ENCODE data around the gene UBE2G1. TPM values are rescaled to one million over a fixed set of nuclear protein-coding genes. Genes with fewer than 3 reads are reported as not detected.
"Not testable (repeated sequence)": the region's sequence is repeated elsewhere in the genome, so short reads cannot be mapped to it uniquely, and the experiment has no call there.

The UBE2G1 gene
- total RNA-seq, 2 donors from 2014 or later, result 39.5 to 58.5 TPM

DNA sequence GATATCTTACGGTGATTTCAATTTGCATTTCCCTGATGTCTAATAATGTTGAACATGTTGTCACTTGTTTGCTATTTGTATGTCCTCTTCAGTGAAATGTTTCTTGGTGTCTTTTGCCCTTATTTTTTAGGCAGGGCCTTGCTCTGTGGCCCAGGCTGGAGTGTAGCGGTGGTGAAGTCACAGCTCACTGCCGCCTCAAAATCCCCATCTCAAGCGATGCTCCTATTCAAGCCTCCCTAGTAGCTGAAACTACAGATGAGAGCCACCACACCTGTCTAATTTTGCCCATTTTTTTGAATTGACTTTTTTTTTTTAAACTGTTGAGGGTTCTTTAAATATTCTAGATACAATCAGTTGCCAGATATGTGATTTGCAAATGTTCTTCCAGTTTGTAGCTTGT is 8.3 kb downstream of the UBE2G1 start:
- TF ChIP-seq, protein P1, sequence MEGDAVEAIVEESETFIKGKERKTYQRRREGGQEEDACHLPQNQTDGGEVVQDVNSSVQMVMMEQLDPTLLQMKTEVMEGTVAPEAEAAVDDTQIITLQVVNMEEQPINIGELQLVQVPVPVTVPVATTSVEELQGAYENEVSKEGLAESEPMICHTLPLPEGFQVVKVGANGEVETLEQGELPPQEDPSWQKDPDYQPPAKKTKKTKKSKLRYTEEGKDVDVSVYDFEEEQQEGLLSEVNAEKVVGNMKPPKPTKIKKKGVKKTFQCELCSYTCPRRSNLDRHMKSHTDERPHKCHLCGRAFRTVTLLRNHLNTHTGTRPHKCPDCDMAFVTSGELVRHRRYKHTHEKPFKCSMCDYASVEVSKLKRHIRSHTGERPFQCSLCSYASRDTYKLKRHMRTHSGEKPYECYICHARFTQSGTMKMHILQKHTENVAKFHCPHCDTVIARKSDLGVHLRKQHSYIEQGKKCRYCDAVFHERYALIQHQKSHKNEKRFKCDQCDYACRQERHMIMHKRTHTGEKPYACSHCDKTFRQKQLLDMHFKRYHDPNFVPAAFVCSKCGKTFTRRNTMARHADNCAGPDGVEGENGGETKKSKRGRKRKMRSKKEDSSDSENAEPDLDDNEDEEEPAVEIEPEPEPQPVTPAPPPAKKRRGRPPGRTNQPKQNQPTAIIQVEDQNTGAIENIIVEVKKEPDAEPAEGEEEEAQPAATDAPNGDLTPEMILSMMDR (IDR thresholded peaks at IDR 0.05), result no peak
- Histone ChIP-seq H3K4me3 (no peak overlapping the region), H3K9me3 (no peaks in the 10 kb centered on the region), H3K27me3 (no peaks in the 10 kb centered on the region), H3K36me3 (no peaks in the 10 kb centered on the region), H3K4me1 (peaks cover 0 to 35% of the 10 kb centered on the region in 2 donors), H3K27ac (no peak overlapping the region)
- DNase-seq (ENCODE audit: low spot score), result peak; percentile 7

DNA sequence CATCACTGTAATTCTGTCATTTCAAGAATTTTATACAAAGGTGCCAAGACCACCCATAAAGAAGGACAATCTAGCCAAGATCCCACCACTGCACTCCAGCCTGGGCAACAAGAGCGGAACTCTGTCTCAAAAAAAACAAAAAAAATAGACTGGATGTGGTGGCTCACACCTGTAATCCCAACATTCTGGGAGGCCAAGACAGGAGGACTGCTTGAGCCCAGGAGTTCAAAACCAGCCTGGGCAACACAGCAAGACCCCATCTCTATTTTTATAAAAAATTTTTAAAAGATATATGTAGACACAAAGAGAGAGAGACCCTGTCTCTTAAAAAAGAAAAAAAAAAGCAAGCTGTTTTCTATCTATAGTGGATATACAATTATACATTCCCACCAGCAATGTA is 8.8 kb downstream of the UBE2G1 start:
- Histone ChIP-seq H3K36me3 (no peaks in the 10 kb centered on the region), H3K9me3 (no peaks in the 10 kb centered on the region), H3K27me3 (no peaks in the 10 kb centered on the region), H3K4me3 (no peak overlapping the region), H3K27ac (no peak overlapping the region), H3K4me1 (peaks cover 0 to 35% of the 10 kb centered on the region in 2 donors)
- peak; percentile 5 for DNase-seq (ENCODE audit: low spot score)
- TF ChIP-seq, protein P1 (IDR thresholded peaks at IDR 0.05), result no peak

DNA sequence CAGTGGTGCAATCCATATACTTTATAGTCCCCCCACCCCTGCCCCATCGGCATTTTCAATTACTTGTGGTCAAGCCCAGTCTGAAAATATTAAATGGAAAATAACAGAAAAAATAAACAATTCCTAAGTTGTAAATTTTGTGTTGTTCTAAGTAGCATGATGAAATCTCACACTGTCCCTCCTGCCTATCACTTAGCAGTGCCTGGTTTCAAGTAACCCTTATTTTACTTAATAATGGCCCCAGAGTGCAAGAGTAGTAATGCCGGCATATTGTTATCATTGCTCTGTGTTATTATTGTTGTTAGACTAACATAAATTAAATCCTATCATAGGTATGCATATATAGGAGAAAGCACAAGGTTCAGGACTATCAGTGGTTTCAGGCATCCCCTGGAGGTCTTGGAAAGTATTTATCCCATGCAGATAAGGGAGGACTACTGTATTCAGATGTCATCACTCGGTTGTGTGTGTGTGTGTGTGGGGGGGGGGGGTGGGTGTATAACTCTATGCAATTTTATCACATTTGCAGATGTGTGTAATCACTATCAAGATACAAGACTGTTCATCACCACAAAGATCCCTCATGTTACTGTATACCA is 9.3 kb downstream of the UBE2G1 start:
- Histone ChIP-seq H3K27ac (no peak overlapping the region), H3K9me3 (no peaks in the 10 kb centered on the region), H3K4me3 (no peak overlapping the region), H3K4me1 (peaks cover 0 to 35% of the 10 kb centered on the region in 2 donors), H3K27me3 (no peaks in the 10 kb centered on the region), H3K36me3 (no peaks in the 10 kb centered on the region)
- TF ChIP-seq, protein P1 (IDR thresholded peaks at IDR 0.05), result no peak
- DNase-seq (ENCODE audit: low spot score), result no peak

DNA sequence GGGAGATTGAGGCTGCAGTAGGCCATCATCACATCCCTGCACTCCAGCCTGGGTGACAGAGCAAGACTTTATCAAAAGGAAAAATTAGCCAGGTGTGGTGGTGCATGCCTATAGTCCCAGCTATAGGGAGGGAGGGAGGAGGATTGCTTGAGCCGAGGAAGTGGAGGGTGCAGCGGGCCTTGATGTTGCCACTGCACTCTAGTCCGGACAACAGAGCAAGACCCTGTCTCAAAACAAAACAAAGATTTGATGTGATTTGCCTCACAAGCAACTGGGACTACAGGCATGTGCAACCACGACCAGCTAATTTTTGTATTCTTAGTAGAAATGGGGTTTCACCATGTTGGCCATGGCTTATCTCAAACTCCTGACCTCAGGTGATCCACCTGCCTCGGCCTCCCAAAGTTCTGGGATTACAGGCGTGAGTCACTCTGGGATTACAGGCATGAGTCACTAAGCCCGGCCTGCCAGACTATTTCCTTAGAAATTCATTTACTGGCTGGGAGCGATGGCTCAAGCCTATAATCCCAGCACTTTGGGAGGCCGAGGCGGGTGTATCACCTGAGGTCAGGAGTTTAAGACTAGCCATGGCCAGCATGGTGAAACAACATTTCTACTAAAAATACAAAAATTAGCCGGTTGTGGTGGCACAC is 11.5 kb downstream of the UBE2G1 start:
- no peak overlapping the region for H3K27ac ChIP-seq
- H3K27me3 ChIP-seq, result no peaks in the 10 kb centered on the region
- no peaks in the 10 kb centered on the region for H3K9me3 ChIP-seq
- TF ChIP-seq, protein P1 (IDR thresholded peaks at IDR 0.05), result no peak
- DNase-seq (ENCODE audit: low spot score), result no peak
- peaks cover 0 to 49% of the 10 kb centered on the region in 2 donors for H3K4me1 ChIP-seq
- no peaks in the 10 kb centered on the region for H3K36me3 ChIP-seq
- no peak overlapping the region for H3K4me3 ChIP-seq

DNA sequence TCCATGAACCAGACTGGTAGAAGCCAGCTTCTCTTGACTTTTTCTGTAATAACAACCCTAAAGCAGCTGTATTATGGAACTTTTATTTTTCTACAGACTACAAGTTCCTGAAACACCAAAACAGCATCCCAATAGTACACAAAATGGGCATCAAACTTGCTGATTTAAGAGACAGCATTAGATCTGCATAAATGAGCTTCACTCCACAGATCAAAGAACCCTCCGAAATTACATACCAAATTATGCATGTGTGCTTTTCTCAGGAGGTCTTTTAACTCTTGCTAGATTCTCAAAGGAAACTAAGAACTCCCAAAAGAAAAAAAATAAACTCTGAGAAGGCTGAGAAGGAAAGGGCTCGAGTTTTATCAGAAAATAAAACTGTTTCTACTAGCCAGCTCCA is 12.3 kb downstream of the UBE2G1 start:
- H3K9me3 ChIP-seq, result no peaks in the 10 kb centered on the region
- no peaks in the 10 kb centered on the region for H3K36me3 ChIP-seq
- TF ChIP-seq, protein P1 (IDR thresholded peaks at IDR 0.05), result no peak
- no peak for DNase-seq (ENCODE audit: low spot score)
- no peak overlapping the region for H3K4me3 ChIP-seq
- no peak overlapping the region for H3K27ac ChIP-seq
- H3K4me1 ChIP-seq, result peaks cover 0 to 44% of the 10 kb centered on the region in 2 donors
- H3K27me3 ChIP-seq, result no peaks in the 10 kb centered on the region

DNA sequence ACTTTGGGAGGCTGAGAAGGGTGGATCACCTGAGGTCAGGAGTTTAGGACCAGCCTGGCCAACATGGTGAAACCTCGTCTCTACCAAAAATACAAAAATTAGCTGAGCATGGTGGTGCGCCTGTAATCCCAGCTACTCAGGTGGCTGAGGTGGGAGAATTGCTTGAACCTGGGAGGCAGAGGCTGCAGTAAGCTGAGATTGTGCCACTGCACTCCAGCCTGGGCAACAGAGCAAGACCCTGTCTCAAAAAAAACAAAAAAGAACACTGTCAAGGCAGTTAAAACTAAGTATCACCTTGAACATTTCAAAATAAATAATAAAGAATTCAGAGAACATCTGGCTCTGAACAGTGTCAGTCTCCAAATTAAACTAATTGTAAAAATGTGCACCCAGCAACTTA is 16.3 kb downstream of the UBE2G1 start:
- H3K4me1 ChIP-seq, result peaks cover 0 to 32% of the 10 kb centered on the region in 2 donors
- not testable (repeated sequence) for H3K9me3 ChIP-seq; DNase-seq (ENCODE audit: low spot score); H3K27ac ChIP-seq; H3K36me3 ChIP-seq; H3K27me3 ChIP-seq; H3K4me3 ChIP-seq
